Kidney (tissue), 14 donors: ENCODE data around the gene GAA. TPM values are rescaled to one million over a fixed set of nuclear protein-coding genes. Genes with fewer than 3 reads are reported as not detected.

Experiments used
- DNase-seq, 5 donors: peaks; one replicate each; pipeline ENCODE4 v3.0.0-alpha.2; 2013 to 2020
- FAIRE-seq: peaks from 2 replicates; lab custom pipeline; 2012; peaks lifted over from hg19 to GRCh38; lab: Jason Lieb, UNC
- H3K27ac ChIP-seq, 2 donors: one replicate each; pipeline ENCODE4 v1.7.0; 2013; ENCODE audit warnings: low read depth in 2 of 2, low read length in 2 of 2, inconsistent platforms in 1 of 2
- H3K27me3 ChIP-seq: one replicate; pipeline ENCODE4 v1.7.1; 2013; ENCODE audit warnings: low read length, inconsistent platforms; ENCODE audit not compliant: control insufficient read depth, insufficient read depth
- H3K36me3 ChIP-seq, 3 donors: one replicate each; pipeline versions ENCODE4 v1.7.0 to v1.7.1; 2013; ENCODE audit warnings: low read length in 3 of 3, control low read depth in 1 of 3, inconsistent platforms in 1 of 3; ENCODE audit not compliant: insufficient read depth in 3 of 3, control insufficient read depth in 2 of 3
- H3K4me1 ChIP-seq, 3 donors: one replicate each; pipeline versions ENCODE4 v1.7.0 to v1.7.1; 2013; ENCODE audit warnings: low read length in 3 of 3, inconsistent platforms in 1 of 3, low read depth in 1 of 3; ENCODE audit not compliant: control insufficient read depth in 2 of 3, insufficient read depth in 2 of 3
- H3K4me3 ChIP-seq, 3 donors: one replicate each; pipeline versions ENCODE4 v1.7.0 to v1.8.1; 2013; ENCODE audit warnings: low read length in 3 of 3, control low read depth in 1 of 3, inconsistent platforms in 1 of 3
- H3K9ac ChIP-seq, 3 donors: one replicate each; pipeline versions ENCODE4 v1.7.0 to v1.7.1; 2013; ENCODE audit warnings: low read length in 3 of 3, control low read depth in 1 of 3, inconsistent platforms in 1 of 3
- H3K9me3 ChIP-seq, 3 donors: one replicate each; pipeline versions ENCODE4 v1.7.0 to v1.7.1; 2013; ENCODE audit warnings: low read length in 3 of 3, control low read depth in 1 of 3, inconsistent platforms in 1 of 3; ENCODE audit not compliant: control insufficient read depth in 2 of 3, insufficient read depth in 1 of 3
- intact Hi-C: fragments of 100-400 bp; cut with DNase I; formaldehyde crosslinking; loops from one replicate; pipeline ENCODE4 v1.11.1; 2022
- polyA plus RNA-seq: library from polyadenylated mRNA; stranded (reverse); fragments of 350-450 nt; fragmentation: Illumina TruSeq; extraction: RNeasy Lipid Tissue Mini Kit (QIAGEN cat#74804); gene quantifications from one replicate; pipeline ENCODE4 v1.2.3, GENCODE V29; 2014; ENCODE audit warnings: low read depth, low replicate concordance; ENCODE audit not compliant: insufficient read depth
- total RNA-seq: library from RNA; stranded (reverse); fragmentation: NEBNext Ultra II Directional; extraction: Animal tissue kit (Norgen Biotek cat#: 25700); gene quantifications from one replicate; pipeline ENCODE4 v1.2.1, GENCODE V29; 2021
- TF ChIP-seq, protein P1 (sequence below): IDR thresholded peaks from 3 replicates; pipeline ENCODE4 v1.5.1; 2012; ENCODE audit warnings: mild to moderate bottlenecking, moderate library complexity, borderline replicate concordance; ENCODE audit not compliant: insufficient read depth; ENCODE audit errors: extremely low read depth
- donor health status: control.
- donor health status: control.
- donor health status: control.
- donor health status: control.
- donor health status: control.
- donor health status: DM: yes; HTN: yes; CAD: no.
- donor health status: Normal renal cell carcinoma (clear cell type).

GAA gene
- total and polyA plus RNA-seq, 2 donors from 2014 or later: 62.3 to 78.7 TPM

DNA sequence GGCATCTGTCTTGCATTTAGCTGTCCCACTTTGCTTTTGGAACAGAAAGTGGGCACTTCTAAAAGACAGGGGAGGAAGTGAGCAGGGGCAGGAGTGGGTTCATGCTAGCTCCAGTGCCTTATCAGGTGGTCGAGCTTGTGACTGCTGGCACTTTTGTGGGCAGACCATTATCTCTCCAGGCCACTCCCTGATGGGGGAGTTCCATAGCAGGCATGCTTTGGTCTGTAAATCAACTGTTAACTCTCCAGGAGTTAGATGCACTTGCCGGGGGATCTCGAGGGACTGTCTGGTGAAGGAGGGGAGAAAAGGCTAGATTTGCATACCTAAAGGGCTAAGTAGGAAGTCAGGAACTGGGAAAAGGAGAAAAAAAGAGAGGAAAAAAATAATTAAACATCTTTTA lies 59.2 kb downstream of the GAA start:
- TF ChIP-seq, protein P1, sequence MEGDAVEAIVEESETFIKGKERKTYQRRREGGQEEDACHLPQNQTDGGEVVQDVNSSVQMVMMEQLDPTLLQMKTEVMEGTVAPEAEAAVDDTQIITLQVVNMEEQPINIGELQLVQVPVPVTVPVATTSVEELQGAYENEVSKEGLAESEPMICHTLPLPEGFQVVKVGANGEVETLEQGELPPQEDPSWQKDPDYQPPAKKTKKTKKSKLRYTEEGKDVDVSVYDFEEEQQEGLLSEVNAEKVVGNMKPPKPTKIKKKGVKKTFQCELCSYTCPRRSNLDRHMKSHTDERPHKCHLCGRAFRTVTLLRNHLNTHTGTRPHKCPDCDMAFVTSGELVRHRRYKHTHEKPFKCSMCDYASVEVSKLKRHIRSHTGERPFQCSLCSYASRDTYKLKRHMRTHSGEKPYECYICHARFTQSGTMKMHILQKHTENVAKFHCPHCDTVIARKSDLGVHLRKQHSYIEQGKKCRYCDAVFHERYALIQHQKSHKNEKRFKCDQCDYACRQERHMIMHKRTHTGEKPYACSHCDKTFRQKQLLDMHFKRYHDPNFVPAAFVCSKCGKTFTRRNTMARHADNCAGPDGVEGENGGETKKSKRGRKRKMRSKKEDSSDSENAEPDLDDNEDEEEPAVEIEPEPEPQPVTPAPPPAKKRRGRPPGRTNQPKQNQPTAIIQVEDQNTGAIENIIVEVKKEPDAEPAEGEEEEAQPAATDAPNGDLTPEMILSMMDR: no peak
- Histone ChIP-seq H3K4me1 (no peaks in the 10 kb centered on the region), H3K9ac (no peak overlapping the region), H3K4me3 (no peak overlapping the region), H3K36me3 (no peaks in the 10 kb centered on the region), H3K27me3 (no peaks in the 10 kb centered on the region), H3K27ac (no peak overlapping the region), H3K9me3 (no peaks in the 10 kb centered on the region)
- DNase-seq (peak in 2 of 5 donors; percentile 26 to 54), FAIRE-seq (no peak)
- intact Hi-C loops: no loop called here

- H3K9me3 ChIP-seq: no peaks in the 10 kb centered on the region
- DNase-seq (peak in 1 of 5 donors; percentile 10), FAIRE-seq (no peak)
- TF ChIP-seq, protein P1: no peak
- intact Hi-C loops: no loop called here
- H3K27ac ChIP-seq: no peak overlapping the region
- no peak overlapping the region for H3K9ac ChIP-seq
- no peaks in the 10 kb centered on the region for H3K4me1 ChIP-seq
- no peak overlapping the region for H3K4me3 ChIP-seq
- no peaks in the 10 kb centered on the region for H3K27me3 ChIP-seq
- H3K36me3 ChIP-seq: no peaks in the 10 kb centered on the region
These were observed 62.0 kb downstream of the GAA start for GRCh38 chr17:80163336-80163735.

- no peaks in the 10 kb centered on the region for H3K9me3 ChIP-seq
- DNase-seq (peak in 1 of 5 donors; percentile 6), FAIRE-seq (no peak)
- TF ChIP-seq, protein P1: no peak
- no peaks in the 10 kb centered on the region for H3K4me1 ChIP-seq
- H3K27me3 ChIP-seq: no peaks in the 10 kb centered on the region
- intact Hi-C loops: no loop called here
- H3K27ac ChIP-seq: no peak overlapping the region
- H3K36me3 ChIP-seq: no peaks in the 10 kb centered on the region
- H3K9ac ChIP-seq: no peak overlapping the region
- H3K4me3 ChIP-seq: no peak overlapping the region
These were observed 62.8 kb downstream of the GAA start for GRCh38 chr17:80164185-80164584.

DNA sequence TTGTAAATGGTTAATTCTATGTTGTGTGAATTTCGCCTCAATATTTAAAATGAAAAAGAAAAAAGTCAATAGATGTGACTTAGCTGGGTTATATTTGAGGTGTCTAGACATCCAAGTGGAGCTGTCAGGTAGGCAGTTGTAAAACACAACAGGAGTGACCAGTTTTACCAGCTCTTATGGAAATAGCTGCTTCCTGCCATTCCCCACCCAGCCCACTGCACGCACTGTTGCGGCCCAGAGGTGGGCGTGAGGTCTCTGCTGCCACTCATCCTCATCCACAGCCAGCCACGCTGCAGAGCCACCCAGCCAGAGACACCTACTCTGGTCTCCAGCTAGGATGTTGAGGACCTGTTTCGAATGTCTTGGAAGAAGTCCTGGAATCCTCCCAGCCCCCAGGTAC lies 65.1 kb downstream of the GAA start:
- Histone ChIP-seq H3K27me3 (no peaks in the 10 kb centered on the region), H3K9ac (no peak overlapping the region), H3K27ac (no peak overlapping the region), H3K4me3 (no peak overlapping the region), H3K9me3 (no peaks in the 10 kb centered on the region), H3K4me1 (no peaks in the 10 kb centered on the region), H3K36me3 (no peaks in the 10 kb centered on the region)
- no peak for FAIRE-seq
- intact Hi-C loops: no loop called here
- DNase-seq: peak in 3 of 5 donors; percentile 34 to 35 (median 35)
- TF ChIP-seq, protein P1: no peak
